HL-60 (cell line): ENCODE results near the gene ASTN2.

Experiments
- DNase-seq, 2 experiments: peaks; one replicate each; pipeline ENCODE4 v3.0.0-alpha.2; 2010 to 2020; ENCODE audit warnings: low read depth in 1 of 2, low spot score in 1 of 2
- H3K27ac ChIP-seq: fragments of 250-450 bp; sonication (Bioruptor Pico); replicated peaks from 2 replicates; pipeline ENCODE4 v1.5.1; 2020; ENCODE audit warnings: mild to moderate bottlenecking, moderate library complexity
- H3K27me3 ChIP-seq: fragments of 250-450 bp; sonication (Bioruptor Pico); 2 replicates; pipeline ENCODE4 v1.5.1; 2021; ENCODE audit warnings: mild to moderate bottlenecking, moderate library complexity; ENCODE audit not compliant: insufficient read depth, poor library complexity, severe bottlenecking
- H3K4me3 ChIP-seq: replicated peaks from 2 replicates; pipeline ENCODE4 v1.5.1; 2011; ENCODE audit warnings: mild to moderate bottlenecking, control low read depth, low read length; ENCODE audit not compliant: insufficient read depth
- GABPA ChIP-seq: IDR thresholded peaks from 2 replicates; pipeline ENCODE4 v1.6.1; 2012; ENCODE audit warnings: low read depth
- POLR2AphosphoS5 ChIP-seq: IDR thresholded peaks from 2 replicates; pipeline ENCODE4 v1.6.1; 2012; ENCODE audit warnings: low read depth
- REST ChIP-seq: IDR thresholded peaks from 2 replicates; pipeline ENCODE4 v1.6.1; 2012; ENCODE audit warnings: low read depth; ENCODE audit not compliant: insufficient replicate concordance
- SPI1 ChIP-seq: IDR thresholded peaks from 2 replicates; pipeline ENCODE4 v1.6.1; 2012; ENCODE audit warnings: low read depth, mild to moderate bottlenecking, borderline replicate concordance
- TF ChIP-seq, protein P1 (sequence below): IDR thresholded peaks from one replicate; pipeline ENCODE4 v1.5.1; 2011; ENCODE audit warnings: low read length, control low read depth, inconsistent platforms; ENCODE audit not compliant: insufficient read depth

Gene ASTN2

DNA sequence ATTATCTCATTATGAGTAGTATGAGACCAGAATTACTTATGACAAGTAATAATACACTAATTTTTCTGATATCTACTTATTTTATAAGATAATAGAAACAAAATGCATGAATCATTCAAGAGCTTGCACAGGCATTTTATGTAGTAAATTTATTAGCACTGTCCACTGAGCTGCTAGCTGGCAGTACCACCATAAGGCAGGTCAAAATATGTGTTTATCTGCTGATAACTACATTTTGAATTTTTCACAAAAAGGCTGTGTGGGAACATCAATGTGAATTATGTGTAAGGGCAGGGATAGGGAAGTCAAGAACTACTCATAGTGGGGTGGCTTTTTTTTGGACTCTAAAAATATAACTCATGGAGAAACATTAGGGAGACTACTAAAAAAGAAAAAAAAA lies 1011.7 kb downstream of the ASTN2 start:
- H3K27ac ChIP-seq: no peak overlapping the region
- peaks cover 3% of the 10 kb centered on the region for H3K27me3 ChIP-seq
- no peak for TF ChIP-seq SPI1
- H3K4me3 ChIP-seq: no peak overlapping the region
- no peak for DNase-seq

DNA sequence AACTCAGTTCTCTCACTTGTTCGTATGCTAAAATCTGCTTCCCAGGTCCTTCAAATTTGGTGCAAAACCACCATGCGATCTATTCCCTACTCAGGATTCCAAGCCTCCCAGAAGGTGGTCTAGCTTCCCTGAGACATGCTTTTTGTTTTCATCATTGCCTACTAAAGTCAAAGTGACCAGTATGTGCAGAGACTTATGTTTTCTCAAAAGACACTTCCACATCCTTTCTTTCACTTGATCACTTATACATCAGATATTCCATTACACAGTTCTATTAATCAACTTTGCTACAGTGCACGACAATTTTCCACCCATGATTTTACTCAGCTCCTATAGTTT lies 1019.2 kb downstream of the ASTN2 start:
- Histone ChIP-seq H3K4me3 (no peak overlapping the region), H3K27me3 (no peaks in the 10 kb centered on the region), H3K27ac (no peak overlapping the region)
- DNase-seq: no peak
- TF ChIP-seq POLR2AphosphoS5: no peak
- TF ChIP-seq REST: no peak
- TF ChIP-seq, protein P1, sequence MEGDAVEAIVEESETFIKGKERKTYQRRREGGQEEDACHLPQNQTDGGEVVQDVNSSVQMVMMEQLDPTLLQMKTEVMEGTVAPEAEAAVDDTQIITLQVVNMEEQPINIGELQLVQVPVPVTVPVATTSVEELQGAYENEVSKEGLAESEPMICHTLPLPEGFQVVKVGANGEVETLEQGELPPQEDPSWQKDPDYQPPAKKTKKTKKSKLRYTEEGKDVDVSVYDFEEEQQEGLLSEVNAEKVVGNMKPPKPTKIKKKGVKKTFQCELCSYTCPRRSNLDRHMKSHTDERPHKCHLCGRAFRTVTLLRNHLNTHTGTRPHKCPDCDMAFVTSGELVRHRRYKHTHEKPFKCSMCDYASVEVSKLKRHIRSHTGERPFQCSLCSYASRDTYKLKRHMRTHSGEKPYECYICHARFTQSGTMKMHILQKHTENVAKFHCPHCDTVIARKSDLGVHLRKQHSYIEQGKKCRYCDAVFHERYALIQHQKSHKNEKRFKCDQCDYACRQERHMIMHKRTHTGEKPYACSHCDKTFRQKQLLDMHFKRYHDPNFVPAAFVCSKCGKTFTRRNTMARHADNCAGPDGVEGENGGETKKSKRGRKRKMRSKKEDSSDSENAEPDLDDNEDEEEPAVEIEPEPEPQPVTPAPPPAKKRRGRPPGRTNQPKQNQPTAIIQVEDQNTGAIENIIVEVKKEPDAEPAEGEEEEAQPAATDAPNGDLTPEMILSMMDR: no peak
- TF ChIP-seq GABPA: no peak
- TF ChIP-seq SPI1: no peak

- Histone ChIP-seq H3K4me3 (no peak overlapping the region), H3K27me3 (no peaks in the 10 kb centered on the region), H3K27ac (no peak overlapping the region)
- DNase-seq: no peak
- TF ChIP-seq REST (no peak), POLR2AphosphoS5 (no peak), SPI1 (no peak)
These were observed 1019.8 kb downstream of the ASTN2 start for GRCh38 chr9:116394894-116395698.

- Histone ChIP-seq H3K27me3 (no peaks in the 10 kb centered on the region), H3K4me3 (no peak overlapping the region), H3K27ac (no peak overlapping the region)
- no peak for DNase-seq
- TF ChIP-seq REST (no peak), POLR2AphosphoS5 (no peak), SPI1 (no peak), GABPA (no peak)
- TF ChIP-seq, protein P1: no peak
These were observed 1020.8 kb downstream of the ASTN2 start for GRCh38 chr9:116394070-116394469.
